ENCODE measurements around the gene DPYD.

DPYD gene

GRCh38 chr1:97920832-97921571 lies at the start of gene DPYD:
Gene DPYD (minus strand): TSS chr1:97921034. CDS start chr1:97920922, 112 bp downstream.
- peak; percentile 91 for DNase-seq (ENCODE audit: low spot score)

GRCh38 chr1:97960470-97960869 lies 39.6 kb upstream of the DPYD start:
- DNase-seq (ENCODE audit: low spot score): no peak

GRCh38 chr1:97947695-97948094 lies 26.9 kb upstream of the DPYD start:
- no peak for DNase-seq (ENCODE audit: low spot score)

GRCh38 chr1:97943354-97943753 lies 22.5 kb upstream of the DPYD start:
- no peak for DNase-seq (ENCODE audit: low spot score)

- no peak for DNase-seq (ENCODE audit: low spot score)
These were observed 21.6 kb upstream of the DPYD start for GRCh38 chr1:97942161-97943123.

GRCh38 chr1:97938285-97938642 lies 17.4 kb upstream of the DPYD start:
- no peak for DNase-seq (ENCODE audit: low spot score)

- DNase-seq (ENCODE audit: low spot score): no peak
These were observed 16.1 kb upstream of the DPYD start for GRCh38 chr1:97936976-97937375.

GRCh38 chr1:97934491-97934890 lies 13.7 kb upstream of the DPYD start:
- DNase-seq (ENCODE audit: low spot score): no peak

- peak; percentile 4 for DNase-seq (ENCODE audit: low spot score)
These were observed 9.3 kb upstream of the DPYD start for GRCh38 chr1:97929874-97930851.

GRCh38 chr1:97926017-97926708 lies 5.3 kb upstream of the DPYD start:
- no peak for DNase-seq (ENCODE audit: low spot score)

- peak; percentile 4 for DNase-seq (ENCODE audit: low spot score)
These were observed 4.3 kb upstream of the DPYD start for GRCh38 chr1:97925151-97925550.

GRCh38 chr1:97923811-97924210 lies 3.0 kb upstream of the DPYD start:
- no peak for DNase-seq (ENCODE audit: low spot score)

- DNase-seq (ENCODE audit: low spot score): peak; percentile 13
These were observed 480 bp downstream of the DPYD start for GRCh38 chr1:97920276-97920831.

GRCh38 chr1:97919585-97920261 lies 1.1 kb downstream of the DPYD start:
- no peak for DNase-seq (ENCODE audit: low spot score)

GRCh38 chr1:97918961-97919360 lies 1.9 kb downstream of the DPYD start:
- no peak for DNase-seq (ENCODE audit: low spot score)

GRCh38 chr1:97913506-97914139 lies 7.2 kb downstream of the DPYD start:
- DNase-seq (ENCODE audit: low spot score): no peak

- no peak for DNase-seq (ENCODE audit: low spot score)
These were observed 9.3 kb downstream of the DPYD start for GRCh38 chr1:97911266-97912215.

- DNase-seq (ENCODE audit: low spot score): no peak
These were observed 11.6 kb downstream of the DPYD start for GRCh38 chr1:97909266-97909665.

- no peak for DNase-seq (ENCODE audit: low spot score)
These were observed 12.9 kb downstream of the DPYD start for GRCh38 chr1:97907886-97908285.
